AG04449 (cell line): ENCODE data around the gene SYNGAP1.

Source experiments
- CTCF ChIA-PET: fragments of 350-600 bp; formaldehyde crosslinking; extraction: SDS; loops from one replicate; lab custom pipeline; 2021; ENCODE audit warnings: antibody characterized with exemption; lab: Yijun Ruan, JAX
- POLR2A ChIA-PET: fragments of 400-600, 350-600 bp; formaldehyde crosslinking; extraction: SDS; loops from one replicate; lab custom pipeline; 2020; ENCODE audit warnings: antibody characterized with exemption, inconsistent platforms; lab: Yijun Ruan, JAX
- DNase-seq: peaks from one replicate; pipeline ENCODE4 v3.0.0-alpha.2; 2010; ENCODE audit warnings: low read depth, low spot score
- H3K4me3 ChIP-seq: 2 replicates; pipeline ENCODE4 v1.5.1; 2011; ENCODE audit warnings: low read depth, mild to moderate bottlenecking, control low read depth, low read length
- CTCF ChIP-seq: IDR thresholded peaks from one replicate; pipeline ENCODE4 v1.5.1; 2011; ENCODE audit warnings: mild to moderate bottlenecking, moderate library complexity, low read length, control low read depth, inconsistent platforms; ENCODE audit not compliant: insufficient read depth; ENCODE audit errors: missing control alignments

The SYNGAP1 gene

GRCh38 chr6:33433544-33434191, 13.8 kb downstream of the SYNGAP1 start:
- no peak overlapping the region for H3K4me3 ChIP-seq
- no peak for TF ChIP-seq CTCF
- no peak for DNase-seq
- ChIA-PET CTCF (interaction anchor here (1.8 kb wide), 1 partner anchor 43 kb away, joined by 8 read pairs; no protein-coding TSS in a partner anchor), POLR2A (interaction anchor here (0.9 kb wide), 1 partner anchor 44 kb away, joined by 6 read pairs; no protein-coding TSS in a partner anchor)

GRCh38 chr6:33434961-33435360, 15.1 kb downstream of the SYNGAP1 start:
- ChIA-PET POLR2A (no interaction called here), CTCF (interaction anchor here (1.2 to 3.1 kb wide), 4 partner anchors 9 to 44 kb away, joined by 3 to 22 read pairs (median 4); no protein-coding TSS in a partner anchor)
- no peak for TF ChIP-seq CTCF
- H3K4me3 ChIP-seq: no peak overlapping the region
- DNase-seq: no peak

GRCh38 chr6:33437666-33438065, 17.8 kb downstream of the SYNGAP1 start:
- no peak for DNase-seq
- CTCF ChIA-PET: interaction anchor here (1.5 kb wide), 1 partner anchor 10 kb away, joined by 4 read pairs; no protein-coding TSS in a partner anchor
- no peak overlapping the region for H3K4me3 ChIP-seq
- POLR2A ChIA-PET: interaction anchor here (0.8 kb wide), 1 partner anchor 17 kb away, joined by 3 read pairs; the partner anchor contains the start of gene ZBTB9
- no peak for TF ChIP-seq CTCF

GRCh38 chr6:33438978-33439594, 19.2 kb downstream of the SYNGAP1 start:
- POLR2A ChIA-PET: interaction anchor here (1.0 kb wide), 1 partner anchor 11 kb away, joined by 3 read pairs; no protein-coding TSS in a partner anchor
- no peak for TF ChIP-seq CTCF
- CTCF ChIA-PET: interaction anchor here (0.6 to 2.3 kb wide), 2 partner anchors 7 to 13 kb away, joined by 3 to 7 read pairs; no protein-coding TSS in a partner anchor
- no peak for DNase-seq
- no peak overlapping the region for H3K4me3 ChIP-seq

- no peak overlapping the region for H3K4me3 ChIP-seq
- ChIA-PET CTCF (interaction anchor here (2.3 kb wide), 1 partner anchor 8 kb away, joined by 7 read pairs; no protein-coding TSS in a partner anchor), POLR2A (interaction anchor here (0.7 to 1.0 kb wide), 3 partner anchors 10 to 140 kb away, joined by 3 to 4 read pairs (median 4); partner anchors contain the start of gene ZBTB9)
- no peak for TF ChIP-seq CTCF
- no peak for DNase-seq
These were observed 20.2 kb downstream of the SYNGAP1 start for GRCh38 chr6:33439956-33440648.
